ENCODE data around the gene SLC25A44. TPM values are rescaled to one million over a fixed set of nuclear protein-coding genes. Genes with fewer than 3 reads are reported as not detected.

Gene SLC25A44
- total and polyA plus RNA-seq, 2 experiments from 2014 or later, result 14.3 to 15.4 TPM

DNA sequence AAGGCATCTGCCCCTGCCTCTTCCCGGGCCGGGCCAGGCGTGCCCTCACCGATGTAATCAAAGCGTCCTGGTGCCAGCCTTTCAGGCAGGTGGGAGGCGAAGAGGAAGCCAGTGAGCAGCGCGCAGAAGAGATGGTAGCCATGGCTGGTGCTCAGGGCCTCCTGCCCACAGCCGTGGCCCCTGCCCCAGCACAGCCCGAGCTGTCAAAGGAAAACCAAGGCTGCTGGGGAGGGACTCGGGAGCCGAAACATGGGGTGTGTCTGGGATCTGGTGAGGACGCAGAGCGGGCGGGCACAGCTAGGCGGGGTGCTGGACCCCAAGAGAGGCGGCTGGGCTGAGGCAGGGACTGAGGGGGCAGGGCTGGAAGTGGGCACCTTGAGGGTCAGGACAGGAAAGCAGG is 50.8 kb downstream of the SLC25A44 start:
- no peak overlapping the region for H3K9ac ChIP-seq
- no peak overlapping the region for H2AFZ ChIP-seq
- no peaks in the 10 kb centered on the region for H3K36me3 ChIP-seq (ENCODE audit: low read depth)
- in situ Hi-C loops (cut with MboI), result no loop called here
- WGBS, 2 experiments (ENCODE audit: low coverage in 1 of 2, low lambda C conversion rate in 2 of 2, missing lambda C conversion rate in 2 of 2), result 85% methylated on average over 17 of the region's 17 CpGs
- no peaks in the 10 kb centered on the region for H3K9me2 ChIP-seq (ENCODE audit: insufficient read depth)
- H3K27me3 ChIP-seq (replicated peaks; ENCODE audit: insufficient read depth), result no peaks in the 10 kb centered on the region
- H3K4me1 ChIP-seq (ENCODE audit: insufficient read depth), result peaks cover 7% of the 10 kb centered on the region
- DNase-seq, result no peak
- H3K9me3 ChIP-seq (ENCODE audit: low read depth), result no peaks in the 10 kb centered on the region
- no peaks in the 10 kb centered on the region for H4K20me1 ChIP-seq (ENCODE audit: insufficient read depth)
- no peak overlapping the region for H3K4me2 ChIP-seq (ENCODE audit: unreplicated experiment)
- no peak overlapping the region for H3K27ac ChIP-seq
- peaks cover 4% of the 10 kb centered on the region; the same call in 1 of the 2 replicates for H3F3A ChIP-seq (ENCODE audit: insufficient read depth)
- TF ChIP-seq EZH2 (IDR thresholded peaks at IDR 0.05; ENCODE audit: insufficient read depth, poor library complexity, severe bottlenecking) (no peak), EZH2phosphoT487 (IDR thresholded peaks at IDR 0.05; ENCODE audit: insufficient read depth, low read depth) (no peak)
- H3K79me2 ChIP-seq (ENCODE audit: insufficient read depth), result no peaks in the 10 kb centered on the region
- no peak overlapping the region for H3K4me3 ChIP-seq

DNA sequence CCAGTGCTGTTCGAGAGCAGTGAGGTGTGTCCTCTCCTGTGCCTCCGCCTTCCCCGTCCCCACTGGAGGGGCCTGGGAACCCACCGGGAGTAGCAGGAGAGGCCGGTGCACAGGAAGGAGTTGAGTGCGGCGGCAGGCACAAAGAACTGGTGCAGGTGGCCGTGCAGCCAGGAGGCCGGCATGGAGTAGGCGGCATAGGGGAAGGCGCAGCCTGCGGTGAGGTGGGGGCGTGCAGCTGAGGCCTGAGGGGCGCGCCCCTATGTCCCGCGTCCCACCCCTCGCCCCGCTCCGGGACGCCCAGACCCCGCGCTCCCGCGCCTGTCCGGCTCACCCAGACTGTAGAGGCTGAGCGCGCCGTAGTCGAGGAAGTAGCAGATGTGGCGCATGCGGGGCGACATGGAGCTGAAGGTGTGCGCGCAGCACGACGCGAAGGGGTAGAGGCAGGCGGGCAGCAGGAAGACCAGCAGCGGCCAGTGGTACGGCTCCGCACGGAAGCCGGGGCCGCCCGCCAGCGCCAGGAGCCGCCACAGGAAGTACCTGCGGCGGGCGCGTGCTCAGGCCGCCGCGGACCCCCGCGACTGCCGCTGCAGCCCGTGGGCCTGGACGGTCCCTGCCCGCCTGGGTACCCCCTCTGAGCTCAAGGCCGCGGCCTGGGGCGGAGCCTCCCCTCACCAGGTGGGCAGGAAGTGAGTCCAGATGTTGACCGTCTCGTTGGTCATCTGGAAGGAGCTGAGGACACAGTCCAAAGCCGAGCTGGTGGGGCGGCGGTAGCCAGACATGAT is 51.7 kb downstream of the SLC25A44 start:
- no peak overlapping the region for H2AFZ ChIP-seq
- peaks cover 7% of the 10 kb centered on the region for H3K4me1 ChIP-seq (ENCODE audit: insufficient read depth)
- DNase-seq, result peak; percentile 43
- peak overlapping the region; percentile 19 for H3K4me2 ChIP-seq (ENCODE audit: unreplicated experiment)
- no peaks in the 10 kb centered on the region for H3K9me3 ChIP-seq (ENCODE audit: low read depth)
- no peaks in the 10 kb centered on the region for H3K79me2 ChIP-seq (ENCODE audit: insufficient read depth)
- 24% methylated on average over 56 to 58 of the region's 69 CpGs for WGBS, 2 experiments (ENCODE audit: low coverage in 1 of 2, low lambda C conversion rate in 2 of 2, missing lambda C conversion rate in 2 of 2)
- no peak for TF ChIP-seq EZH2 (IDR thresholded peaks at IDR 0.05; ENCODE audit: insufficient read depth, poor library complexity, severe bottlenecking)
- TF ChIP-seq EZH2phosphoT487 (IDR thresholded peaks at IDR 0.05; ENCODE audit: insufficient read depth, low read depth), result no peak
- no peaks in the 10 kb centered on the region for H4K20me1 ChIP-seq (ENCODE audit: insufficient read depth)
- H3K9me2 ChIP-seq (ENCODE audit: insufficient read depth), result no peaks in the 10 kb centered on the region
- in situ Hi-C loops (cut with MboI), result no loop called here
- H3K27ac ChIP-seq, result no peak overlapping the region
- peaks cover 3% of the 10 kb centered on the region; the same call in 1 of the 2 replicates for H3K36me3 ChIP-seq (ENCODE audit: low read depth)
- H3F3A ChIP-seq (ENCODE audit: insufficient read depth), result peaks cover 4% of the 10 kb centered on the region; the same call in 1 of the 2 replicates
- no peak overlapping the region for H3K9ac ChIP-seq
- H3K27me3 ChIP-seq (replicated peaks; ENCODE audit: insufficient read depth), result no peaks in the 10 kb centered on the region
- H3K4me3 ChIP-seq, result peak overlapping the region; percentile 32; the same call in 1 of the 2 replicates

DNA sequence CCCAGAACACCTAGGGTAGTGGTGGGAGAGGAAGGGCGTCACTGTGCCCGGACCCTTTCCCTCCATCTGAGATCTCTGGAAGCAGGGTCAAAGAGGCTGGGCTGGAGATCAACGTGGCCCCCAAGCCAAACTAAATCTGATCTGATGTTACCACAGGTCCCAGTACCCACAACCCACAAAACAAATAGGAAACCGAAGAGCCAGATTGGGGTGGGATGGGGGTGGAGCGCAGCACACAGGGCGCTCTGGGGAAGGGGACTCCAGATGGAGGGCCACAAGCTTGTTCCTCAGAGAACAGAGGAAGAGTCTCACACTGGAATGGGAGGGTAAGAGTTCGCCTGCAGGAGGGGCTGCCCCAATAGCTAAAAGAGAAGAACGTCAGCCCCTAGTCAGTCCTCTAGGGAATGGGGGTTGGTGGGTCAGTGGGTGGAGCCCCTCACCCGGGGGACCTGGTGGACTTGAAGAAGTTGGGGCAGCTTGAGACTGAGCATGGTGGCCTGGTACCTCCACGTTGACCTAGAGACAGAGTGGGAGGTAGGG is 52.4 kb downstream of the SLC25A44 start:
- no peak overlapping the region for H3K4me3 ChIP-seq
- no peaks in the 10 kb centered on the region for H4K20me1 ChIP-seq (ENCODE audit: insufficient read depth)
- peaks cover 3% of the 10 kb centered on the region; the same call in 1 of the 2 replicates for H3K36me3 ChIP-seq (ENCODE audit: low read depth)
- WGBS, 2 experiments (ENCODE audit: low coverage in 1 of 2, low lambda C conversion rate in 2 of 2, missing lambda C conversion rate in 2 of 2), result 53 to 55% methylated on average over 10 of the region's 10 CpGs
- no peak overlapping the region for H3K27ac ChIP-seq
- no peak for DNase-seq
- H3K9ac ChIP-seq, result no peak overlapping the region
- no peaks in the 10 kb centered on the region for H3K9me2 ChIP-seq (ENCODE audit: insufficient read depth)
- H3F3A ChIP-seq (ENCODE audit: insufficient read depth), result peaks cover 4% of the 10 kb centered on the region; the same call in 1 of the 2 replicates
- H2AFZ ChIP-seq, result no peak overlapping the region
- in situ Hi-C loops (cut with MboI), result no loop called here
- peaks cover 6% of the 10 kb centered on the region for H3K4me1 ChIP-seq (ENCODE audit: insufficient read depth)
- no peaks in the 10 kb centered on the region for H3K9me3 ChIP-seq (ENCODE audit: low read depth)
- H3K79me2 ChIP-seq (ENCODE audit: insufficient read depth), result no peaks in the 10 kb centered on the region
- no peaks in the 10 kb centered on the region for H3K27me3 ChIP-seq (replicated peaks; ENCODE audit: insufficient read depth)
- H3K4me2 ChIP-seq (ENCODE audit: unreplicated experiment), result peak overlapping the region; percentile 19
- no peak for TF ChIP-seq EZH2phosphoT487 (IDR thresholded peaks at IDR 0.05; ENCODE audit: insufficient read depth, low read depth)
- TF ChIP-seq EZH2 (IDR thresholded peaks at IDR 0.05; ENCODE audit: insufficient read depth, poor library complexity, severe bottlenecking), result no peak

DNA sequence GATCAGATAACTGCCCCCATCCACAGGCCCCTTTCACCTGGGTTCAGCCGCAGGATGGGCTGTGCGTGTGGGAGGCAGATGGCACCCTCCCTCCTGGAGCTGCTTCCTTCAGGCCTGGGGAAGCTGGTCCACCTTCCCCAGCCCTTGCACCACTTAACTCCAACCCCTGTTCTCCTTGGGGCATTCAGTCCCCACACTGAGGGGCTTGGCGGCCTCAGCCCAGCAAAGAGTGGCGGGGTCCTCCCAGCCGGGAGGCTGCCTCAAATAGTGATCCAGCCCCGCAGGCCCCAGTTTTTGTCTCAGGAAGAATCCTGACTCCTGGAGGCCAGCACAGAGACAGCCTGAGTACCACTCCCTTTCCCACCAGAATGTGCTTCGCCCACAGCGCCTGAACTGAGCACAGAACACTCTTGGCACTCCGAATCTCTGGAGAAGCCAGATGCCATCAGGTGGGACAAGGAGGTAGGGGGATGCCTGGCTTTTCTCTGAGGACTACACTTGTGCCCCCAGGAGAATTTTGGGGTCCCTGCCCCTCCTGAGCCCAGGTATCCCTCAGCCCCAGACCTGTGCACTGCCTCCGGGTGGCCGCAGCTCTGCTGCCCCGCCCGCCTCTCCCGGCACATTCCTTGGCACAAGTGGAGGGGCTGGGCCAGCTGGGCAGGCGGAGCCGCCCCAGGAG is 53.0 kb downstream of the SLC25A44 start:
- no peak overlapping the region for H3K9ac ChIP-seq
- TF ChIP-seq EZH2 (IDR thresholded peaks at IDR 0.05; ENCODE audit: insufficient read depth, poor library complexity, severe bottlenecking), result no peak
- TF ChIP-seq EZH2phosphoT487 (IDR thresholded peaks at IDR 0.05; ENCODE audit: insufficient read depth, low read depth), result no peak
- H4K20me1 ChIP-seq (ENCODE audit: insufficient read depth), result no peaks in the 10 kb centered on the region
- no peaks in the 10 kb centered on the region for H3K27me3 ChIP-seq (replicated peaks; ENCODE audit: insufficient read depth)
- no peaks in the 10 kb centered on the region for H3K79me2 ChIP-seq (ENCODE audit: insufficient read depth)
- whole genome bisulfite sequencing, 2 experiments (ENCODE audit: low coverage in 1 of 2, low lambda C conversion rate in 2 of 2, missing lambda C conversion rate in 2 of 2), result 33 to 35% methylated on average over 16 of the region's 16 CpGs
- no peaks in the 10 kb centered on the region for H3K4me1 ChIP-seq (ENCODE audit: insufficient read depth)
- H3K4me2 ChIP-seq (ENCODE audit: unreplicated experiment), result no peak overlapping the region
- H2AFZ ChIP-seq, result no peak overlapping the region
- no peak overlapping the region for H3K4me3 ChIP-seq
- peaks cover 4% of the 10 kb centered on the region; the same call in 1 of the 2 replicates for H3K36me3 ChIP-seq (ENCODE audit: low read depth)
- no peaks in the 10 kb centered on the region for H3K9me2 ChIP-seq (ENCODE audit: insufficient read depth)
- peaks cover 4% of the 10 kb centered on the region; the same call in 1 of the 2 replicates for H3F3A ChIP-seq (ENCODE audit: insufficient read depth)
- in situ Hi-C loops (cut with MboI), result no loop called here
- no peak overlapping the region for H3K27ac ChIP-seq
- no peaks in the 10 kb centered on the region for H3K9me3 ChIP-seq (ENCODE audit: low read depth)
- DNase-seq, result peak; percentile 34
